Measurements from ENCODE around the gene ZNF304. TPM values are rescaled to one million over a fixed set of nuclear protein-coding genes. Genes with fewer than 3 reads are reported as not detected.

Gene ZNF304
- total RNA-seq, 4 donors from 2014 or later = 5.1 to 7.6 (median 6.0) TPM

DNA sequence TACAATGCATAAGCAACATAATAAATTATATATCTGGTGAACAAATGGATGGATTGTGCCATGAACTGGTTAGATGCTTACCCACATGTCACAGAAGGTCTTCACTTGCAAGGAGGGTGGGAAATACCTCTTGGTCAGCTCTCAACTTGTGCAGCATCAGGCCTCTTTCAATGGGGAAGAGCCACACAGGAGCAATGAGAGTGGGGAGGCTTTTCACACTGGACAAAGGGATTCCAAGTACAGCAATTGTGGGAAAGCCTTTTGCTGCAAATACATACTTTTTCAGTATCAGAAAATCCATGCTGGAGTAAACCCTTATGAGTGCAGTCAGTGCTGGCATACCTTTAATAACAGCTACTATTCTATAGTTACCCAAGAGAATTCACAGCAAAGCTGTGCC, 42.6 kb upstream of the ZNF304 start:
- Histone ChIP-seq H3K36me3 (peaks cover 0 to 21% (median 0%) of the 10 kb centered on the region in 3 donors), H3K9me3 (peaks cover 0 to 25% (median 0%) of the 10 kb centered on the region in 4 donors), H3K27ac (no peak overlapping the region), H3K4me1 (no peaks in the 10 kb centered on the region), H3K4me3 (no peak overlapping the region), H3K27me3 (no peaks in the 10 kb centered on the region)
- no peak for TF ChIP-seq POLR2A (IDR thresholded peaks at IDR 0.05)
- TF ChIP-seq EP300 (IDR thresholded peaks at IDR 0.05) = no peak
- TF ChIP-seq, protein P1, sequence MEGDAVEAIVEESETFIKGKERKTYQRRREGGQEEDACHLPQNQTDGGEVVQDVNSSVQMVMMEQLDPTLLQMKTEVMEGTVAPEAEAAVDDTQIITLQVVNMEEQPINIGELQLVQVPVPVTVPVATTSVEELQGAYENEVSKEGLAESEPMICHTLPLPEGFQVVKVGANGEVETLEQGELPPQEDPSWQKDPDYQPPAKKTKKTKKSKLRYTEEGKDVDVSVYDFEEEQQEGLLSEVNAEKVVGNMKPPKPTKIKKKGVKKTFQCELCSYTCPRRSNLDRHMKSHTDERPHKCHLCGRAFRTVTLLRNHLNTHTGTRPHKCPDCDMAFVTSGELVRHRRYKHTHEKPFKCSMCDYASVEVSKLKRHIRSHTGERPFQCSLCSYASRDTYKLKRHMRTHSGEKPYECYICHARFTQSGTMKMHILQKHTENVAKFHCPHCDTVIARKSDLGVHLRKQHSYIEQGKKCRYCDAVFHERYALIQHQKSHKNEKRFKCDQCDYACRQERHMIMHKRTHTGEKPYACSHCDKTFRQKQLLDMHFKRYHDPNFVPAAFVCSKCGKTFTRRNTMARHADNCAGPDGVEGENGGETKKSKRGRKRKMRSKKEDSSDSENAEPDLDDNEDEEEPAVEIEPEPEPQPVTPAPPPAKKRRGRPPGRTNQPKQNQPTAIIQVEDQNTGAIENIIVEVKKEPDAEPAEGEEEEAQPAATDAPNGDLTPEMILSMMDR (IDR thresholded peaks at IDR 0.05) = no peak
- DNase-seq (ENCODE audit: low spot score in 2 of 2) = no peak

DNA sequence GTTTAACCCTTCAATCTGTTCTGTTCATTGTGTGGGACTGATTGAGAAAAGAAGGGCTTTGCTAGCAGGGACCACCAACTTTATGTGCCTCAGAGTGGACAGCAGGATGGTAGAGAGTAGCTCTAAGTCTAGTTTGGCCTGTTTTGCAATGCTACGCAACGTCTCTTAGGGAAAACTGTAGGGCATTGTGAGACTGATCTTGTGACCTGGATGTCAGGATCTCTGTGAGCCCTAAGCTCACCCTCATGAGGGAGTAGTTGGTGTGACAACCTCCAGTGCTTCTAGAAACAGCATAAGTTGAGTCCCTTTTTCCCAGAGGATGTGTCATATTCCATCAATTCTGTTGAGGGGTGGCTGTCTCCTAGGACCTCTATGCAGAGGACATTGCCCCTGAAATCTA, 40.3 kb upstream of the ZNF304 start:
- peaks cover 0 to 19% (median 0%) of the 10 kb centered on the region in 4 donors for H3K9me3 ChIP-seq
- no peaks in the 10 kb centered on the region for H3K27me3 ChIP-seq
- no peak overlapping the region for H3K27ac ChIP-seq
- no peaks in the 10 kb centered on the region for H3K4me1 ChIP-seq
- H3K36me3 ChIP-seq = no peaks in the 10 kb centered on the region
- TF ChIP-seq POLR2A (IDR thresholded peaks at IDR 0.05) = no peak
- no peak for TF ChIP-seq EP300 (IDR thresholded peaks at IDR 0.05)
- TF ChIP-seq, protein P1 (IDR thresholded peaks at IDR 0.05) = no peak
- H3K4me3 ChIP-seq = no peak overlapping the region
- 65 to 70% methylated on average over 2 of the region's 2 CpGs for WGBS, 2 donors
- no peak for DNase-seq (ENCODE audit: low spot score in 2 of 2)

DNA sequence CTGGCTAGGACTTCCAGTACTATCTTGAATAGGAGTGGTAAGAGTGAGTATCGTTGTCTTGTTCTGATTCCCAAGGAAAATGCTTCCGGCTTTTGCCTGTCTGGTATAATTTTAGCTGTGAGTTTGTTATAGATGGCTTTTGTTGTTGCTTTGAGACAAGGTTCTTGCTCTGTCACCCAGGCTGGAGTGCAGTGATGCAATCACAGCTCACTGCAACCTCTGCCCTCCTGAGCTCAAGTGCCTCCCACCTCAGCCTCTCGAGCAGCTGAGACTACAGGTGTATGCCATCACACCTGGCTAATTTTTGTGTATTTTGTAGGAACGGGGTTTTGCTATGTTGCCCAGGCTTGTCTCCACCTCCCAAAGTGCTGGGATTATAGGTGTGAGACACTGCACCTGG, 36.9 kb upstream of the ZNF304 start:
- Histone ChIP-seq H3K27ac (no peak overlapping the region), H3K9me3 (peaks cover 0 to 15% (median 0%) of the 10 kb centered on the region in 4 donors), H3K27me3 (peaks cover 0 to 5% of the 10 kb centered on the region in 2 donors), H3K36me3 (no peaks in the 10 kb centered on the region), H3K4me1 (no peaks in the 10 kb centered on the region), H3K4me3 (no peak overlapping the region)
- WGBS, 2 donors = 68 to 77% methylated on average over 4 of the region's 4 CpGs
- no peak for TF ChIP-seq POLR2A (IDR thresholded peaks at IDR 0.05)
- TF ChIP-seq, protein P1 (IDR thresholded peaks at IDR 0.05) = no peak
- DNase-seq (ENCODE audit: low spot score in 2 of 2) = no peak

DNA sequence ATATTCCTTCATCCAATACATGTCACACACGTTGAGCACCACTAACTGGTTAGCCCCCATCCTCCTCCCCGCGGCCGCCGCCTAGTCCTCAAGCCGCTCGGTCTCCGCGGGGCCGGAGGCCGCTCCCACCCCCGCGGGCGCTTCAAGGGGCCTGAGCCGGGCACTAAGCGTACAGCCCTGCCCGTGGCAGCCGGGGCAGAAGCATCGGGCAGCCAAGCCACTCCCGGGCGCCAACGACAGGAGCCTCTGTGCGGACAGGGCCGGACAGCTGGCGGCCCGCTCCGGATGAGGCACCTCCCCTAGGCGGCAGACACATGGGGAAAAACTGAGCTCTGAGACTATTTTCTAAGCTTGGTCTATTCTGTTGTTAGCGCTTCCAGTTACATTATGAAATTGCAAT, 33.6 kb upstream of the ZNF304 start:
- peaks cover 0 to 29% (median 0%) of the 10 kb centered on the region in 4 donors for H3K9me3 ChIP-seq
- DNase-seq (ENCODE audit: low spot score in 2 of 2) = no peak
- peaks cover 0 to 20% (median 13%) of the 10 kb centered on the region in 4 donors for H3K4me1 ChIP-seq
- no peak overlapping the region for H3K27ac ChIP-seq
- H3K36me3 ChIP-seq = peaks cover 0 to 11% (median 0%) of the 10 kb centered on the region in 3 donors
- H3K4me3 ChIP-seq = no peak overlapping the region
- TF ChIP-seq, protein P1 (IDR thresholded peaks at IDR 0.05) = no peak
- TF ChIP-seq EP300 (IDR thresholded peaks at IDR 0.05) (no peak), POLR2A (IDR thresholded peaks at IDR 0.05) (no peak)
- H3K27me3 ChIP-seq = peaks cover 0 to 5% of the 10 kb centered on the region in 2 donors
- WGBS, 2 donors = 7 to 10% methylated on average over 24 to 25 of the region's 29 CpGs

DNA sequence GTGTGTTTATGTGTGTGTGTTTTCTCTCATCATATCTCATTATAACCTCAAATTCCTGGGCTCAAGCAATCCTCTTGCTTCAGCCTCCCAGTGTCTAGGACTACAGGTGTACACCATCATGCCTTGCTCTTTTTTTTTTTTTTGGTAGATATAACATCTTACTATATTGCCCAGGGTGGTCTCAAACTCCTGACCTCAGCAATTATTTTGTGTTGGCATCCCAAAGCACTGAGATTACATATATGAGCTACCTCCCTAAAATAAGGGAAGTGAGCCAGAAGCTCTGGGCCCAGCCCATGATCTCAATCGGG, 31.2 kb upstream of the ZNF304 start:
- Histone ChIP-seq H3K36me3 (peaks cover 0 to 35% (median 7%) of the 10 kb centered on the region in 3 donors), H3K9me3 (peaks cover 0 to 51% (median 5%) of the 10 kb centered on the region in 4 donors), H3K4me3 (peak overlapping the region; percentile 52 to 83 (median 66)), H3K27me3 (peaks cover 0 to 5% of the 10 kb centered on the region in 2 donors), H3K27ac (peak overlapping the region; percentile 53 to 88 (median 75)), H3K4me1 (peaks cover 0 to 20% (median 13%) of the 10 kb centered on the region in 4 donors)
- no peak for TF ChIP-seq POLR2A (IDR thresholded peaks at IDR 0.05)
- TF ChIP-seq, protein P1 (IDR thresholded peaks at IDR 0.05) = no peak
- no peak for TF ChIP-seq EP300 (IDR thresholded peaks at IDR 0.05)
- WGBS, 2 donors = 0% methylated on average over 1 of the region's 1 CpG
- DNase-seq (ENCODE audit: low spot score in 2 of 2) = no peak
